Bronchial epithelial cell (primary cell): ENCODE data around the gene MAPK8IP2. TPM values are rescaled to one million over a fixed set of nuclear protein-coding genes. Genes with fewer than 3 reads are reported as not detected.

Source experiments
- DNase-seq: peaks from one replicate; pipeline ENCODE4 v3.0.0-alpha.2; 2010; ENCODE audit warnings: low read depth
- FAIRE-seq: peaks from 2 replicates; lab custom pipeline; 2011; peaks lifted over from hg19 to GRCh38; lab: Jason Lieb, UNC
- H3K27me3 ChIP-seq: 2 replicates; pipeline ENCODE4 v1.5.1; 2011; ENCODE audit warnings: low read length; ENCODE audit not compliant: control insufficient read depth, insufficient read depth
- H3K36me3 ChIP-seq: 2 replicates; pipeline ENCODE4 v1.5.1; 2011; ENCODE audit warnings: low read length; ENCODE audit not compliant: control insufficient read depth, insufficient read depth
- H3K4me3 ChIP-seq: 2 replicates; pipeline ENCODE4 v1.5.1; 2011; ENCODE audit warnings: mild to moderate bottlenecking, low read depth, low read length, control low read depth
- total RNA-seq: library from RNA; depleted of rRNA; stranded (reverse); fragments of >200 nt; gene quantifications from 2 replicates; pipeline ENCODE4 v1.2.1, GENCODE V29; 2014
- TF ChIP-seq, protein P1 (sequence below): IDR thresholded peaks from 2 replicates; pipeline ENCODE4 v1.5.1; 2011; ENCODE audit warnings: mild to moderate bottlenecking, moderate library complexity, low read length, control low read depth, inconsistent platforms; ENCODE audit not compliant: insufficient read depth, severe bottlenecking

Gene MAPK8IP2
- total RNA-seq, 1 donor from 2014 or later, result 0.53 TPM

DNA sequence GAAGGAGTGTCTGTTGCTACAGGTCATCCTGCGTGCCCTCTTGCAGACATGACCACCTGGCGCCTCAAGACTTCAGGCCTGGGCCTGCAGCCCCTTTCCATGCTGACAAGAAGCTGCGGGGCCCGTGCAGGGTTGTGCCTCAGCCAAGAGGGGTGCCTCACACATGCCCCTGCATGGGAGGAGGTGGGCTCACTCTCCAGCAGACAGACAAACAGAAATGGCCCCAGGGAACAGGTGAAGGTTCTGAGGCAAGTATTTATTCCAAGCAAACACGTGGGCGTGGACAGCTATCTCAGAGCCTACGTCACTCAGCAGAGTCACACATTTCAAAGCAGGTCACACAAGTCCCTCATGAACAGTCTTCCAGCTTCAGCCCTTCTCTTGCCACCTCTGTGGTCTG lies 32.0 kb upstream of the MAPK8IP2 start:
- FAIRE-seq, result no peak

DNA sequence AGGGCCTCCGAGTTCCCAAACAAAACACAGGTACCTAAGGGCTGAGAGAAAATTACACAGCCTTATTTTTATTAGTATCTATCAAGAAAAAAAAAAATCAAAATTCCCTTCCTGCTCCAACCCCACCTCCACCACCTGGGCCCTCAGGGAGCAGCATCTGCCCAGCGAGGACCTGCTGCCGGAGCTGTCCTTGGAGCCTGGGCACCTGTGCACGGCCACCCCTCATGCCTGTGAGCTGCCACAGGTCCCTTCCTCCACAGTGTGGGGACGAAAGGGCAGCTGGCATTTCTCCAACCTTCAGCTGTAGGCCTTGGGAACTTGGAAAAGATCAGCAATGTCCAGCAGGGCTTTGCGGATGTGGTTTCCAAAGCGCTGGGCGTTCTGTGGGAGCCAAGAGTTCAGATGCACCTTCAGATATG lies 31.5 kb upstream of the MAPK8IP2 start:
- no peak for DNase-seq
- Histone ChIP-seq H3K36me3 (peaks cover 1% of the 10 kb centered on the region), H3K4me3 (no peak overlapping the region), H3K27me3 (no peaks in the 10 kb centered on the region)
- no peak for FAIRE-seq
- TF ChIP-seq, protein P1, sequence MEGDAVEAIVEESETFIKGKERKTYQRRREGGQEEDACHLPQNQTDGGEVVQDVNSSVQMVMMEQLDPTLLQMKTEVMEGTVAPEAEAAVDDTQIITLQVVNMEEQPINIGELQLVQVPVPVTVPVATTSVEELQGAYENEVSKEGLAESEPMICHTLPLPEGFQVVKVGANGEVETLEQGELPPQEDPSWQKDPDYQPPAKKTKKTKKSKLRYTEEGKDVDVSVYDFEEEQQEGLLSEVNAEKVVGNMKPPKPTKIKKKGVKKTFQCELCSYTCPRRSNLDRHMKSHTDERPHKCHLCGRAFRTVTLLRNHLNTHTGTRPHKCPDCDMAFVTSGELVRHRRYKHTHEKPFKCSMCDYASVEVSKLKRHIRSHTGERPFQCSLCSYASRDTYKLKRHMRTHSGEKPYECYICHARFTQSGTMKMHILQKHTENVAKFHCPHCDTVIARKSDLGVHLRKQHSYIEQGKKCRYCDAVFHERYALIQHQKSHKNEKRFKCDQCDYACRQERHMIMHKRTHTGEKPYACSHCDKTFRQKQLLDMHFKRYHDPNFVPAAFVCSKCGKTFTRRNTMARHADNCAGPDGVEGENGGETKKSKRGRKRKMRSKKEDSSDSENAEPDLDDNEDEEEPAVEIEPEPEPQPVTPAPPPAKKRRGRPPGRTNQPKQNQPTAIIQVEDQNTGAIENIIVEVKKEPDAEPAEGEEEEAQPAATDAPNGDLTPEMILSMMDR, result no peak

More for the DNA sequence above, 32.0 kb upstream of the MAPK8IP2 start:
- no peak overlapping the region for H3K4me3 ChIP-seq
- TF ChIP-seq, protein P1, result no peak
- DNase-seq, result peak; percentile 42
- H3K36me3 ChIP-seq, result peaks cover 1% of the 10 kb centered on the region
- H3K27me3 ChIP-seq, result no peaks in the 10 kb centered on the region

DNA sequence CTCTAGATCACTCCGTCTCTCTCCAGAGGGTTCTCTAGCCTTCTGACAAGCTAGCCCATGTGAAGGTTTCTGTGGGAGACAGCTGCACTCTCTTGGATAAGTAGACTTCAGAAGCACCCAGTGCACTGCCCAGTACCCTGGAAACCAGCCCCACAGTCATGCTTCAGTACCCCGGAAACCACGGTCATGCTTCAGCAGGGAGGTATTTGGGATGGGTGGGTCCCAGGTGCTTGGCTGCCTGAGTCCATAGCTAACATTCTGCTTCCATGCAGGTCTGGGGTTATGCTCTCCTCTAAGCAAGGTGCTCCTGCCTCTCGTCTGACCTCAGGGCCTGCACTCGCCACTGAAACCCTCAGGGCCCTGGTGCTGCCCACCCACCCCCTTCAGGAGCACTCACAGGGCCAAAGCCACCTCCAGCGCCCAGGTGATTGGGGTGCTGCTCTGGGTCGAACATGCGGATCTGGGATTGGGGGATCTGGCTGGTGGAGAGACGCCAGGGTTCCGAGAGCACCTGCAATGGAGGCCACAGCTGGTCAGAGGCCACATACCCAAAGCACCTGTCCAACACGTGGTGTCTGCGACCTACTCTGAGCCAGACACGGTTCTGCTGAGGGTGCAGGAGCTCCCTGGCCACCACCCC lies 30.6 kb upstream of the MAPK8IP2 start:
- FAIRE-seq, result peak; percentile 82
- TF ChIP-seq, protein P1, result no peak
- H3K4me3 ChIP-seq, result no peak overlapping the region
- DNase-seq, result no peak
- H3K36me3 ChIP-seq, result peaks cover 1% of the 10 kb centered on the region
- no peaks in the 10 kb centered on the region for H3K27me3 ChIP-seq

DNA sequence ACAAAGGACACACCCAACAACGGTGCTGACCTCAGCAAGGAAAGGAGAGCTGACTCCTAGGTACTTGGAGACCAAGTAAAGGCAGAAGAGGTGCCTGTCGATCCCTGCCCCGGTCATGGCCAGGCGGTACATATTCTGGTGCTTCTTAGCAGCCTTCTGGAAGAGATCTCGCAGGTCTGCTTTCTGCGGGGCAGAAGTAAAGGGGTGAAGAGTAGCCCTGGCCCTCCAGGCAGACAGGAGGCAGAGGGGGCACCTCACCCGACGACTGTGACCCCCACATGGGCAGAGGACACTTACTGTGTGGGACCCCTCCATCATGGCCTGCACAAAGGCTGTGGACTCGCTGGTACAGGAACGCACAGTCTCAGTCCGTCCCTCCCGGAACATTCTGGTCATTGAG lies 29.7 kb upstream of the MAPK8IP2 start:
- FAIRE-seq, result no peak
- DNase-seq, result no peak
- TF ChIP-seq, protein P1, result no peak
- Histone ChIP-seq H3K27me3 (no peaks in the 10 kb centered on the region), H3K36me3 (peaks cover 1% of the 10 kb centered on the region), H3K4me3 (no peak overlapping the region)

DNA sequence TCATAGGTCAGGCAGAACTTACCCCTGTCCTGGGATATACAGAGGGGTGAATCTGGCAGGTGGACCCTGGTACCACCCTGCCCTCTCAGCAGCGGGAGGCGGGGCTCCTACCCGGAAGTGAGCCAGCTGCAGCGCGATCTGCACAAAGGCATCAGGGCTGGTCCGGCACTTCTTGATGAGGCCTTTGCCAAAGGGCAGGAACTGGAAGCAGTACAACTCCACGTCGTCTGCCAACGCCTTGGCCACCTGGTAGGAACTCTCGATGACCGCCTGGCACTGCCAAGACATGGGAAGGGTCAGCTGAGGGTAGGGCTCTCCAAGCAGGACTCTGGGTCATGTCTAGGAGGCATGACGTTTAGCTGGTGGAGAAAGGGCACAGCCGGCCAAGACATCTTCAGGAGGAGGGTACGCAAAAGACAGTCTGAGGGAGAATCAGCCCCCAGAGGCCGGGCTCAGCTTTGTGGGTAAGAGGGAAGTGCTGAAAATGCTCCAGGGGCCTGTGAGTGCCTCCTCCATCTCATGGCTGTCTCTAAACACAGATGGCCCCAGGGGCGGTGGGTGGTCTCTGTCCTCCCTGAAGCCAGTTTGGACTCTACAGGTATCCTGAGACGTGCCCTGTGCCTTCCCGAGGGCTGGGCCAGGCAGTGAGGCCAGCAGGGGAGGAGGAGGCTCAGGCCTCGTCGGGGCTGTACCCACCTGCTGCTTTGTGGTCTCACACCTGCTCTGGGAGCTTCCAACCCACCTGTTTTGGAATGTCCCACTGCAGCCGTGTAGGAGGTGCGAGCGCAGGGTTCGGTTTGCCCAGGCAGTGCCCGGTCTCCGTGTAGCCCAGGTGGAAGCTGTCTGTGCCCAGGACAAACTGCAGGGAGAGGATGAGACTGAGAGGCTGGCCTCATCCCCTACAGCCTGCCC lies 29.1 kb upstream of the MAPK8IP2 start:
- TF ChIP-seq, protein P1, result no peak
- FAIRE-seq (no peak), DNase-seq (no peak)
- H3K27me3 ChIP-seq, result no peaks in the 10 kb centered on the region
- H3K4me3 ChIP-seq, result no peak overlapping the region
- peaks cover 1% of the 10 kb centered on the region for H3K36me3 ChIP-seq
